CD4-positive, alpha-beta memory T cell (primary cell): ENCODE results near the gene IL17F. TPM values are rescaled to one million over a fixed set of nuclear protein-coding genes. Genes with fewer than 3 reads are reported as not detected.

Experiments
- CTCF ChIA-PET: fragments of 350-600 bp; sonication (Branson Sonifier 250); formaldehyde crosslinking; loops from one replicate; lab custom pipeline; 2021; ENCODE audit warnings: inconsistent platforms; ENCODE audit not compliant: partially characterized antibody; lab: Charles Lee
- POLR2A ChIA-PET: fragments of 350-600 bp; sonication (Branson Sonifier 250); formaldehyde crosslinking; loops from one replicate; lab custom pipeline; 2021; ENCODE audit not compliant: partially characterized antibody; lab: Charles Lee
- DNase-seq, 5 donors: peaks; one replicate each; pipeline versions ENCODE4 v3.0.0 to v3.0.0-alpha.2; 2020 to 2022; ENCODE audit warnings: mixed read lengths in 1 of 5
- H3K27ac ChIP-seq: one replicate; pipeline ENCODE4 v1.7.0; 2013; ENCODE audit warnings: low read depth, low read length
- H3K27me3 ChIP-seq: 2 replicates; pipeline ENCODE4 v1.7.0; 2013; ENCODE audit warnings: mild to moderate bottlenecking, low read length, moderate library complexity; ENCODE audit not compliant: insufficient read depth
- H3K36me3 ChIP-seq: 2 replicates; pipeline ENCODE4 v1.7.0; 2013; ENCODE audit warnings: mild to moderate bottlenecking, low read length, moderate library complexity; ENCODE audit not compliant: insufficient read depth
- H3K4me1 ChIP-seq: 2 replicates; pipeline ENCODE4 v1.7.0; 2013; ENCODE audit warnings: mild to moderate bottlenecking, low read length, moderate library complexity; ENCODE audit not compliant: insufficient read depth
- H3K4me3 ChIP-seq, 2 donors: one replicate each; pipeline ENCODE4 v1.7.0; 2013; ENCODE audit warnings: low read length in 2 of 2, mild to moderate bottlenecking in 1 of 2
- H3K9me3 ChIP-seq, 2 donors: one replicate each; pipeline ENCODE4 v1.7.0; 2013; ENCODE audit warnings: low read length in 2 of 2, control low read depth in 1 of 2; ENCODE audit not compliant: control insufficient read depth in 1 of 2
- H3K27ac Mint-ChIP-seq, 7 donors: one replicate each; pipeline ENCODE4 v1.8.0; 2020 to 2021; ENCODE audit warnings: mixed read lengths in 7 of 7, mild to moderate bottlenecking in 6 of 7, inconsistent platforms in 3 of 7, moderate library complexity in 3 of 7
- H3K27me3 Mint-ChIP-seq, 2 donors: one replicate each; pipeline ENCODE4 v1.8.0; 2020 to 2021; ENCODE audit warnings: mixed read lengths in 2 of 2
- H3K36me3 Mint-ChIP-seq, 2 donors: one replicate each; pipeline ENCODE4 v1.8.0; 2020 to 2021; ENCODE audit warnings: mixed read lengths in 2 of 2, inconsistent platforms in 1 of 2, mild to moderate bottlenecking in 1 of 2
- H3K4me1 Mint-ChIP-seq, 4 donors: one replicate each; pipeline ENCODE4 v1.8.0; 2020 to 2021; ENCODE audit warnings: mixed read lengths in 4 of 4, mild to moderate bottlenecking in 1 of 4
- H3K4me3 Mint-ChIP-seq, 8 donors: one replicate each; pipeline ENCODE4 v1.8.0; 2020 to 2021; ENCODE audit warnings: mixed read lengths in 8 of 8, mild to moderate bottlenecking in 7 of 8, moderate library complexity in 6 of 8, inconsistent platforms in 3 of 8
- H3K9me3 Mint-ChIP-seq, 8 donors: one replicate each; pipeline ENCODE4 v1.8.0; 2020 to 2021; ENCODE audit warnings: mixed read lengths in 8 of 8, mild to moderate bottlenecking in 5 of 8, inconsistent platforms in 3 of 8, moderate library complexity in 1 of 8
- intact Hi-C: fragments of 100-400 bp; cut with micrococcal nuclease; formaldehyde crosslinking; loops from one replicate; pipeline ENCODE4 v1.15.1; 2023
- polyA plus RNA-seq, 2 donors: library from polyadenylated mRNA; unstranded; fragments of 300-500 nt; fragmentation: Illumina TruSeq; gene quantifications; one replicate each; pipeline ENCODE4 v1.2.3, GENCODE V29; 2021
- total RNA-seq, 2 experiments: library from RNA; stranded (reverse); gene quantifications; one replicate each; pipeline ENCODE4 v1.2.3, GENCODE V29; 2021

The IL17F gene
- total and polyA plus RNA-seq, 4 experiments from 2014 or later: not detected

DNA sequence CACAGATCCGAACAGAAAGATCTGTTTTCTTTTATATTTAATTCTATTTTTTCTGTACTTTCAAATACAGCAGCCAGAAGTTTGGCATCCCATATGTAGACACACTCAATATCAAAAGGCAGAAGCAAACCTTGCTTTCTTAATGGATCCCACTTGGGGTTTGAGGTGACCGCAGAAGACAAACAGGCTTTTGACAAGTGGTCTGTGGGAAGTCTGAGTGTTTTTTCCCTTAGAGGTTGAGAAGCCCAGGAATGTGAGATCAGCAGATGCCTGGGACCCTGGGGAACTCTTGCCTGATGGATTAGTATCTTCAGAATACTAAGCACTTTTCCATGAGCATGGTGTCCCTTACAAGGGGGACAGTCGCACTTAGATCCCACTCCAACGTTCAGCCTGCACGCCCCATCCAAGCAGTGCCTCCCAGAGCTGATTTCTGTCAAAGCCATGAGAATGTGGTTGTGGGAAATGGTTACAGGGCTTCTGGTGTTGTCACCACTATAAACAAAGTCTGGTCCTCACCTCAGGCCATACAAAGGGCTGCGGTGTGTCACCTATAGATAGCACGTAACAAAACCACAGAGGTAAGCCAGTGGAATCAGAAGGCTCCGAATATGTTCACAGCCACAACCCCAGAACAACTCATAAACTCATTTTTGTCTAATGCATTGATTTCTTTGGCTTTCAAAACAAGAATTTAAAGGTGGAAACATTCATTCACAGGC is 12.7 kb downstream of the IL17F start:
- peak in 4 of 5 donors; percentile 11 to 27 (median 20) for DNase-seq
- Histone ChIP-seq H3K9me3 (no peaks in the 10 kb centered on the region), H3K27me3 (no peaks in the 10 kb centered on the region), H3K4me3 (no peak overlapping the region), H3K27ac (no peak overlapping the region), H3K36me3 (no peaks in the 10 kb centered on the region), H3K4me1 (no peaks in the 10 kb centered on the region)
- peaks cover 5 to 7% of the 10 kb centered on the region in 2 donors for H3K27me3 Mint-ChIP-seq
- no peaks in the 10 kb centered on the region for H3K9me3 Mint-ChIP-seq
- no peak overlapping the region for H3K27ac Mint-ChIP-seq
- ChIA-PET POLR2A (interaction anchor here (0.6 kb wide), 1 partner anchor 360 kb away, joined by 4 read pairs; no protein-coding TSS in a partner anchor), CTCF (interaction anchor here (1.0 to 1.2 kb wide), 2 partner anchors 10 to 168 kb away, joined by 3 read pairs; no protein-coding TSS in a partner anchor)
- intact Hi-C loops: no loop called here
- H3K36me3 Mint-ChIP-seq: no peaks in the 10 kb centered on the region
- H3K4me1 Mint-ChIP-seq: peaks cover 0 to 4% (median under 1%) of the 10 kb centered on the region in 4 donors
- no peak overlapping the region for H3K4me3 Mint-ChIP-seq

GRCh38 chr6:52230685-52231084 is 13.6 kb downstream of the IL17F start:
- Mint-ChIP-seq H3K27ac (no peak overlapping the region), H3K27me3 (peaks cover 0 to 7% of the 10 kb centered on the region in 2 donors), H3K4me1 (peaks cover 0 to 4% (median under 1%) of the 10 kb centered on the region in 4 donors), H3K36me3 (no peaks in the 10 kb centered on the region), H3K9me3 (no peaks in the 10 kb centered on the region), H3K4me3 (no peak overlapping the region)
- no peaks in the 10 kb centered on the region for H3K27me3 ChIP-seq
- DNase-seq: no peak
- intact Hi-C loops: no loop called here
- ChIA-PET CTCF (interaction anchor here (1.0 to 2.1 kb wide), 3 partner anchors 11 to 169 kb away, joined by 3 to 6 read pairs (median 3); no protein-coding TSS in a partner anchor), POLR2A (no interaction called here)
- H3K27ac ChIP-seq: no peak overlapping the region
- H3K9me3 ChIP-seq: no peaks in the 10 kb centered on the region
- H3K4me3 ChIP-seq: no peak overlapping the region
- H3K4me1 ChIP-seq: no peaks in the 10 kb centered on the region
- H3K36me3 ChIP-seq: no peaks in the 10 kb centered on the region

- no peaks in the 10 kb centered on the region for H3K27me3 ChIP-seq
- Mint-ChIP-seq H3K4me1 (peaks cover 0 to 4% (median 1%) of the 10 kb centered on the region in 4 donors), H3K4me3 (no peak overlapping the region), H3K36me3 (no peaks in the 10 kb centered on the region), H3K9me3 (no peaks in the 10 kb centered on the region), H3K27me3 (peaks cover 1 to 8% of the 10 kb centered on the region in 2 donors), H3K27ac (no peak overlapping the region)
- H3K9me3 ChIP-seq: no peaks in the 10 kb centered on the region
- POLR2A ChIA-PET: no interaction called here
- no peak overlapping the region for H3K4me3 ChIP-seq
- no peaks in the 10 kb centered on the region for H3K36me3 ChIP-seq
- CTCF ChIA-PET: no interaction called here
- H3K4me1 ChIP-seq: no peaks in the 10 kb centered on the region
- no peak overlapping the region for H3K27ac ChIP-seq
- no peak for DNase-seq
- intact Hi-C loops: no loop called here
Measured at GRCh38 chr6:52227495-52227894, 16.8 kb downstream of the IL17F start.

DNA sequence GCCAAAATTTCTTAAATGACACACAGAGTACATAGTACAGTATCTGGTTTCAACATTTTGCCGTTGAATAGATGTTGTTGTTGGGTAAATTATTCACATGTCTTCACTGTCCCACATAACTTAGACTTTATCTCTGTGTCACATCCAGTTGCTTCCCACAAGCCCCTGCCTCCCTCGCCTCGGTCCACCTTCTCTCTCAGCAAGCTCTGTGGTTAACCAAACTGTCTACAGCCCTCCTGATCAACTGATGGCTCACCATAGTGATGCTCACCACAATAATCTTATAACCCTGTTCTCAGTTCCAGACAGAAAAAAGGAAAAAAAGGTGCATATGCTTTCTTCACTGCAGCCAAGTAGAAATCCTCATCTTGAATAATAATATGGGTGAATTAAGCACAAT is 23.0 kb downstream of the IL17F start:
- Mint-ChIP-seq H3K36me3 (no peaks in the 10 kb centered on the region), H3K9me3 (no peaks in the 10 kb centered on the region), H3K27me3 (peaks cover 1 to 10% of the 10 kb centered on the region in 2 donors), H3K4me3 (no peak overlapping the region), H3K4me1 (peaks cover 7 to 8% (median 7%) of the 10 kb centered on the region in 4 donors), H3K27ac (peak overlapping the region in 2 of 7 donors; percentile 9 to 37)
- no peak overlapping the region for H3K4me3 ChIP-seq
- DNase-seq: peak in 1 of 5 donors; percentile 7
- no peaks in the 10 kb centered on the region for H3K9me3 ChIP-seq
- no peaks in the 10 kb centered on the region for H3K4me1 ChIP-seq
- intact Hi-C loops: no loop called here
- H3K36me3 ChIP-seq: no peaks in the 10 kb centered on the region
- CTCF ChIA-PET: no interaction called here
- no peak overlapping the region for H3K27ac ChIP-seq
- POLR2A ChIA-PET: no interaction called here
- no peaks in the 10 kb centered on the region for H3K27me3 ChIP-seq

DNA sequence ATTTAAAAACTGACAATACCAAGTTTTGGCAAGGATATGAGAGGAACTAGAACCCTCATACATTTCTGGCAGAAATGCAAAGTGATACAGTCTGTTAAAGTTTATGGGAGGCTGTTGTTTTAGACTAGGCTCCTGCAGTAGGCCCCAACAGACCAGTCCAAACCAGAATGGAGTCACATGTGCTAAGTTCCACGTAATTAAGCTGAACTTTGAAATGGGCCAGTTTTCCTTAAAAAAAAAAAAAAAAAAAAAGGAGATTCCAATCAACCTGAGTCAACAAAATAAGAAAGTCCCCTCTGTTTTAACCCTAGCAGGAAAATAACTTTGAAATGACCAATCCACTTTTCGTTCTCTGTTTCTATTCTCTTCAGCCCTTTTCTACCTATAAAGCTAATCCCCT is 26.5 kb downstream of the IL17F start:
- Histone ChIP-seq H3K4me1 (no peaks in the 10 kb centered on the region), H3K27me3 (no peaks in the 10 kb centered on the region), H3K4me3 (no peak overlapping the region), H3K27ac (no peak overlapping the region), H3K9me3 (no peaks in the 10 kb centered on the region), H3K36me3 (no peaks in the 10 kb centered on the region)
- intact Hi-C loops: no loop called here
- H3K4me1 Mint-ChIP-seq: peaks cover 8 to 12% (median 12%) of the 10 kb centered on the region in 4 donors
- POLR2A ChIA-PET: no interaction called here
- H3K27ac Mint-ChIP-seq: no peak overlapping the region
- H3K9me3 Mint-ChIP-seq: no peaks in the 10 kb centered on the region
- no peaks in the 10 kb centered on the region for H3K36me3 Mint-ChIP-seq
- no peak overlapping the region for H3K4me3 Mint-ChIP-seq
- CTCF ChIA-PET: no interaction called here
- DNase-seq: no peak
- peaks cover 0 to 2% of the 10 kb centered on the region in 2 donors for H3K27me3 Mint-ChIP-seq

DNA sequence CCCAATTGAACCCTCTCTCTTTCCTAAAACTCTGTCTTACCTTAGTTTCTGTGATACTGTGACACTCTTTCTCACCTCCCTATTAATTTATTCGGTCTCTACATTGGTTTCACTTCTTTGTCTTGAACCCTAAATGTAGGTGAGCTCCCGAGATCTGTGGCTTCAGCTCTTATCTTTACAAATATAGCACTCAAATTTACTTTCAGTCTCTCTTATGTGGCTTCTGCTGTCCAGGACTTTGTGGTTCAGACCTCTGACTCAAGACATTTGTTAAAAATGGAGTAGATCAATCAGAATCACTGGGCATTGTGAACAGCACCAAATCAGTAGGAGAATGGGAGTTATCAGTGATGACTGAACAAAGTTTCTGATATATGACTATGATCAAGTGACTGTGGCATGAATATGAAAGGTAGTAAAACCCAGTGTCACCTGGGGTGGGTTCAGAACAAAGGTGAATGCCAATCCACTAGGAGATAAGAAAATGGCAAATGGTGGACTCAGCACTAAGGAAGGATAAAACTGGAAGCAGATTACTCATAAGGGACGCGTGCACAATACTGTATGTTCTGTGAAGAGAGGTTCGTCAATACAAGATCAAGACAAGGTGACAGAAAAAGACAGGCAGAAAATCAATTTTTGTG is 27.2 kb downstream of the IL17F start:
- CTCF ChIA-PET: no interaction called here

DNA sequence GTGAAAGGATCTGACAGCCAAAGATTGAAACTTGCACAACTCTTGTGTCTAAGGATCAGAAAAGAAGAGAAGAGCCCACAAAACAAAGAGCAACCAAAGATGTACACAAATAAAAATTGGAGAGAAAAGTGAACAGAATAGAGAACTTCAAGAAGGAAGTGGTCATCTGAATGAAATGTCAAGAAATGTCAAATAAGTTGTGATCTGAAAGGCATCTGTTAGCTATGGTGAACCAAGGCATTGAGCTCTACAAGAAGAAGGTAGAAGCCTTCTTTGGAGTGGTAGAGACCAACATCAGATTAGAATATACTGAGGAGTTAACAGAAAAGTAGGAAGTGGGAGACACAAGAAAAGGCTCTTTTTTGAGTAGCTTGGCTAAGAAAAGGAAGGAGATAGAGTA is 28.5 kb downstream of the IL17F start:
- no peaks in the 10 kb centered on the region for H3K9me3 ChIP-seq
- peaks cover 0 to 9% (median 8%) of the 10 kb centered on the region in 4 donors for H3K4me1 Mint-ChIP-seq
- ChIA-PET CTCF (no interaction called here), POLR2A (no interaction called here)
- DNase-seq: no peak
- no peak overlapping the region for H3K4me3 Mint-ChIP-seq
- intact Hi-C loops: no loop called here
- no peaks in the 10 kb centered on the region for H3K9me3 Mint-ChIP-seq
- no peak overlapping the region for H3K27ac Mint-ChIP-seq
- no peaks in the 10 kb centered on the region for H3K27me3 ChIP-seq
- H3K36me3 Mint-ChIP-seq: no peaks in the 10 kb centered on the region
- H3K4me1 ChIP-seq: no peaks in the 10 kb centered on the region
- peaks cover 0 to 2% of the 10 kb centered on the region in 2 donors for H3K27me3 Mint-ChIP-seq
- H3K36me3 ChIP-seq: no peaks in the 10 kb centered on the region
- no peak overlapping the region for H3K4me3 ChIP-seq
- no peak overlapping the region for H3K27ac ChIP-seq

More for the DNA sequence above, 27.2 kb downstream of the IL17F start:
- intact Hi-C loops: no loop called here
- Histone ChIP-seq H3K27me3 (no peaks in the 10 kb centered on the region), H3K4me3 (no peak overlapping the region), H3K4me1 (no peaks in the 10 kb centered on the region), H3K27ac (no peak overlapping the region), H3K9me3 (no peaks in the 10 kb centered on the region), H3K36me3 (no peaks in the 10 kb centered on the region)
- Mint-ChIP-seq H3K27me3 (peaks cover 0 to 2% of the 10 kb centered on the region in 2 donors), H3K4me3 (no peak overlapping the region), H3K4me1 (peaks cover 8 to 15% (median 14%) of the 10 kb centered on the region in 4 donors), H3K36me3 (no peaks in the 10 kb centered on the region), H3K27ac (no peak overlapping the region), H3K9me3 (no peaks in the 10 kb centered on the region)
- DNase-seq: no peak
- POLR2A ChIA-PET: no interaction called here
